ENCODE data around the gene NIN.

- TF ChIP-seq, protein P1, sequence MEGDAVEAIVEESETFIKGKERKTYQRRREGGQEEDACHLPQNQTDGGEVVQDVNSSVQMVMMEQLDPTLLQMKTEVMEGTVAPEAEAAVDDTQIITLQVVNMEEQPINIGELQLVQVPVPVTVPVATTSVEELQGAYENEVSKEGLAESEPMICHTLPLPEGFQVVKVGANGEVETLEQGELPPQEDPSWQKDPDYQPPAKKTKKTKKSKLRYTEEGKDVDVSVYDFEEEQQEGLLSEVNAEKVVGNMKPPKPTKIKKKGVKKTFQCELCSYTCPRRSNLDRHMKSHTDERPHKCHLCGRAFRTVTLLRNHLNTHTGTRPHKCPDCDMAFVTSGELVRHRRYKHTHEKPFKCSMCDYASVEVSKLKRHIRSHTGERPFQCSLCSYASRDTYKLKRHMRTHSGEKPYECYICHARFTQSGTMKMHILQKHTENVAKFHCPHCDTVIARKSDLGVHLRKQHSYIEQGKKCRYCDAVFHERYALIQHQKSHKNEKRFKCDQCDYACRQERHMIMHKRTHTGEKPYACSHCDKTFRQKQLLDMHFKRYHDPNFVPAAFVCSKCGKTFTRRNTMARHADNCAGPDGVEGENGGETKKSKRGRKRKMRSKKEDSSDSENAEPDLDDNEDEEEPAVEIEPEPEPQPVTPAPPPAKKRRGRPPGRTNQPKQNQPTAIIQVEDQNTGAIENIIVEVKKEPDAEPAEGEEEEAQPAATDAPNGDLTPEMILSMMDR (IDR thresholded peaks at IDR 0.05), result no peak
- no peak for TF ChIP-seq POLR2AphosphoS5 (IDR thresholded peaks at IDR 0.05; ENCODE audit: insufficient read depth in 1 of 2, low read depth in 1 of 2)
- TF ChIP-seq POLR2A (IDR thresholded peaks at IDR 0.05), result no peak
These were observed 33.3 kb upstream of the NIN start for GRCh38 chr14:50864237-50864636.

Data from vagina (tissue), 2 donors.